CD4-positive, alpha-beta T cell treated with Interleukin-15 for 4 hours (primary cell): ENCODE results near the gene ARSI.

ENCODE experiments used
- DNase-seq: peaks from one replicate; pipeline ENCODE4 v3.0.0-alpha.2; 2020; ENCODE audit warnings: low spot score

ARSI gene

GRCh38 chr5:150293091-150293941 is 9.4 kb downstream of the ARSI start:
- no peak for DNase-seq

GRCh38 chr5:150291388-150292385 is 11.0 kb downstream of the ARSI start:
- no peak for DNase-seq

- no peak for DNase-seq
These were observed 12.9 kb downstream of the ARSI start, which contains the start of gene CAMK2A for GRCh38 chr5:150289551-150290390. TSS of gene CAMK2A (minus strand) at chr5:150289773. CDS start at chr5:150289625, 148 bp downstream.

- DNase-seq: no peak
These were observed 13.9 kb downstream of the ARSI start for GRCh38 chr5:150288791-150289190.

DNA sequence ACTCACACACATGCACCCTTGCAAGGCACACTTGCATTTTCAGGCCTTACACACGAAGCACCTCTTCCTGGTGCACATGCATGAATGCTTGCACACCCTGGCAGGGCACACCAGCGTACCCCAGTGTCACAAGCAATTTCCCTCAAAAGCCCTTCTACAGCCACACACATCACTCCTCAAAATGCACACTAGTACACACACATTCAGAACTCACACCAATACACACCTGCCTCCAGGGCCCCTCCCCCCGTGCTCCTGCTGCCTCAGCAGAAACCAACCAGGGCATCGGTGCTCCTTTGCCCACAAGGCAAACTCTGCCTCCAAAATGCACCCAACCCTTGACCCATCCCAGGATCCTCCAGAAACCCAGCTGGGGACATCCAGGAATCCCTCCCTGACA is 14.3 kb downstream of the ARSI start:
- DNase-seq: no peak

DNA sequence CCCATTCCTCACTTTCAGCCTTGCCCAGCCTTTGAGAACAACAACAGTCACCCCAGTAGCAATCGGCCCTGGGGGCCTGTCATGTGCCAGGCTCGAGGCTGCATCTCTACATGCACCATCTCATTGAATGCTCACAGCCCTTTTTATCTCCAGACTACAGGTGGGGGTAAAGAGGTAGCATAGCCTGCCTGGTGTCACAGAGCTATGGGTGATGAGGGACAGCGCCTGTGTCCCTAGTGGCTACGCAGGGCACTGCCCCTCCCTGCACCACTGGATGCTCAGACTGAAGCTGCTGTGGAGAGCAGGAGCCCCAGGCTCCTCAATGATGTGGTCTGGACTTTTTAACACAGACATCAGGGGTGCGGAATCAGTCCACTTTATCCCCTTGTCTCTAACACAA is 15.9 kb downstream of the ARSI start:
- no peak for DNase-seq

DNA sequence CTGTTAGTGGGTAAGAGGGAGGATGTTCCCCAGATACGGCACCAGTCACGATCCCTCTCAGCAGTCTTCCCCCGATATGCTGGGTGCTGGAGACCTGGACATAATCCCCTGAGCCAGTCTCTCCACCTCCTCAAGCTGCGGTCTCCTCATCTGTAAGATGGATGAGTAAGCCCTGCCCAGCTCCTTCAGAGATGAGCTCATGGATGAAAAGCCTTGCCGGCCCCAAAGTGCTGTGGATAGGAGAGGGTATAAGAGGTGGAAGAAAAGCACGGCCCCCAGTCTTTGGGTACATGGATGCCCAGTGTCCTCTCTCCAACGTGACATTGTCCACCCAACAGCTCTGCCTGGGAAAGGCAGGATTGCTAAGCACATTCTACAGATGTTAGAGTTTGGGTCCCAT is 17.6 kb downstream of the ARSI start:
- DNase-seq: no peak

DNA sequence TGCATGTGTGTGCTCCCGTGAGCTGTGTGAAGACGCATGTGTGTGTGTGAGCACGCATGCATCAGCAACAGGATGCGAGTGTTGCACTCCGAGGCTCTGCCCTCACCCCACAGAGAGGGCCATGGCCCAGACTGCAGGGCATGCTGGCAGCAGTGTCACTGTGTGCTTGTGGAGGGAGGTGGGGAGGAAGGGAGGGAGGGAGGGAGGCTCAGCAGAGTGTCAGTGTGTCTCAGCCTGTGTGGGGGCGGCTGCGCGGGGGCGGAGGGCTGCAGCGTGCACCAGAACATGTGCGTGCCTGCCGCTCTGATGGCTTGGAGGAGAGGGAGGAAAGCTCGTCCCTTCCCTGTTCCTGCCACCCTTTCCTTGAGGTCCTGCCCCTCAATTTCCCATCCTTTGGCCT is 18.4 kb downstream of the ARSI start:
- no peak for DNase-seq

DNA sequence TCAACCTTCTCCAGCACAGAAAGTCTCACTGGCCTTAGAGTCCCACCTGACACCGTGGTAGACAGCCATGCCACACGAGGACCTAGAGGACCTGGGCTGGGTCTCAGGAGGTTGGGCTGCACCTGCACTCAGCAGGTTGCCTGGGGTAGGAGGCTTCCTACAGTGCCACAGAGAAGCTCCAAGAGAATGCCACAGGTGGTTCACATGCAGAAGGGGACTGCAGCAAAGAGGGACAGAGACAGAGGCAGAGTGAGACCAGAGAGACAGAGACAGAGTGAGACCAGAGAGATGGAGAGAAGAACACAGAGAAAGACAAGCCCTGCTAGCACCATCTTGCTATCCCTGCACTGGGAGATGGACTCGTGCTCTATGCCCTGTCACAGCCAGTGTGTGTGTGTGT is 18.8 kb downstream of the ARSI start:
- DNase-seq: no peak

DNA sequence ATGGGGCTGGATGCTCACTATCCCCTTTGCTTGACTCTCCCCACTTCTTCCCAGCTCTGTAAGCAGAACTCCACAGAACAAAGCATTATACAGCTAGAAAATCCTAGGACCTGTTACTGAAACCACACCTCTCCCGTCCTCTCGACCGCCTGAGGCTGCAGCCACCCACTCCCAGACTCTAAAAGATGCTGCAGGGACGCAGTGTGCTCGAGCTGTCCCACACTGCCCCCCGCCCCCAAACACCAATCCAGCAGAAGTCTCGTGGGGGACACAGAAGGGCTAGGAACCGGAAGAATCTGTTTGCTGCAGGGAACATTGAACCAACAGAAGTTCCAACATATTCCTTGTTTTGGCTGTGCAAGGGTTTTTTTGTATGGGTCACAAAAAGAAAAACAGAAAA is 20.7 kb downstream of the ARSI start:
- DNase-seq: no peak

DNA sequence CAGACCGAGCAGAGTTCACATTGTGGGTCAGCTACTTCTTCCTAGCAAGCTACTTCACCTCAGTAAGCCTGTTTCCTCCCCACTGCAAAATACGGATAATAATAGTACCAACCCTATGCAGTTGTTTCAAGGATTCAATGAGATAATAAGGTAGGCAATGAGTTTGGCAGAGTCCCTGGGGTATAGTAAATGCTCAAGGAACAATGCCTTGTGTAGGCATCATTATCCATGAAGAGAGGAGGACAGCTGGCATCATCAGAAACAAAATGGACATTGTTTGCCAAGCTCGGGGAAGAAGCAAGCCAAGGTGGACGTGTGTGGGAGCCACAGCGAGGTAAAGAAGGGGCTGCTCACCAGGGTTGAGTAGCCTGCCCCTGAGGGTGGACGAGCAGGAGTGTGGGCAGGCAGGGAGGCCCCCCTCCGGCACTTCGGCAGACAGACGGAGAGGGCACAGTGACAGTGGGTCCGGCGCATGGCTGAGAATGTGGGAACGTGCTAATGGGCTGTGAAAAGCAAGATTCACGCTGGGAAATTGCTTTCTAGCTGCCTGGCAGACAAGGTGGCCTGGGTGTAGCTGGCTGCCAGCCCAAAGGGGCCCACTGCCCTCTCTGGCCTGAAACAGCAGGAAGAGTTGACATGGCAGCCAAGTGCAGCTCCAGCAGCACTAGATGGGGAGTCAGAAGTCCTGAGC is 23.2 kb downstream of the ARSI start:
- DNase-seq: no peak

DNA sequence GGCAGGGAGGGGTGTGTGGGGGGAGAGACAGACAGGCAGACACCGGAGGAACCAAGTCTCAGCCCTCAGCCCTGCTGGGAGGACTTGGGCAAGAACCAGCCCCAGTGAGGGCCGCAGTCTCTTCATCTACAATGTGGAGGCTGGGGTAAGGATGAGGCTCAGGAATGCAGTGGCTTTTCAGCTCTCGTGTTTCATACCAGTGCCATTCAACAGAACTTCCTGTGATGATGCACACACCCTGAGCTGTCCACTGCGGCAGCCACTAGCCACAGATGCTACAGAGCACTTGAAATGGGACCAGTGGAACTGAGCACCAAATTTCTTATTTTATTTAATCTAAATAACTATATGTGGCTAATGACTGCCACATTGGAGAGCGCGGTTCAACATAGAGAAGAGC is 23.8 kb downstream of the ARSI start:
- DNase-seq: no peak

- DNase-seq: no peak
These were observed 24.5 kb downstream of the ARSI start for GRCh38 chr5:150278046-150278730.

DNA sequence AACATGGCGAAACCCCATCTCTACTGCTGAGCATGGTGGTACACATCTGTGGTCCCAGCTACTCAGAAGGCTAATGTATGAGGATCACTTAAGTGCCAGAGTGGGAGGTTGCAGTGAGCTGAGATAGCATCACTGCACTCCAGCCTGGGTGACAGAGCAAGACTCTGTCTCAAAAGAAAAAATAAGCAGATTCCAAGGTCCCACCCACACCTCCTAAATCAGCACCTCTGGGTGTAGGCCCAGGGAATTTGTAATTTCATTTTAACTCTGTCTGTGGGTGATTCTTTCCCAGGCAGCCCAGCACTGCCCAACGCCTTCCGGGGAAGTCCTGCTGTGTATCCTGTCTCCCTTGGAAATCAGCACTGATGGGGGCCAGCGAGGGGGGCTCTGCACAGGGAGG is 25.7 kb downstream of the ARSI start:
- no peak for DNase-seq

DNA sequence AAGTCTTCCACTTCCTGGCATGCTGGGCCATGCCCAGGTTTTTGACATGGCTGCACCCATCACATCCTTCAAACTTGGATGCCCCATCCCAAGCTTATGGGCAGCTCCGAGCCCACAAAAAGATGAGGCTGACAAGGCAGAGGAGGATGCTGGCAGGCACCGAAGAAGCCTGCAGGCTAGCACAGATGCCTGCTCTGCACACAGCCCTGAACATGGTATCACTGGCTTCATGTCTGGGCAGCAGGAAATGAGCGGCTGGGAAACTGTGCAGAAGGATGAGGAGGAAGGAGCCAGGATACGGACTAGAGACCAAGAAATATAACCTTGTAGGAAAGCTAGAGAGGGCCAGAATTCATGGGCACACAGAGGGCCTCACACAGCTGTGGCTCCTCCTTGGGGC is 27.9 kb downstream of the ARSI start:
- DNase-seq: no peak

- DNase-seq: no peak
These were observed 30.2 kb downstream of the ARSI start for GRCh38 chr5:150272531-150272930.

DNA sequence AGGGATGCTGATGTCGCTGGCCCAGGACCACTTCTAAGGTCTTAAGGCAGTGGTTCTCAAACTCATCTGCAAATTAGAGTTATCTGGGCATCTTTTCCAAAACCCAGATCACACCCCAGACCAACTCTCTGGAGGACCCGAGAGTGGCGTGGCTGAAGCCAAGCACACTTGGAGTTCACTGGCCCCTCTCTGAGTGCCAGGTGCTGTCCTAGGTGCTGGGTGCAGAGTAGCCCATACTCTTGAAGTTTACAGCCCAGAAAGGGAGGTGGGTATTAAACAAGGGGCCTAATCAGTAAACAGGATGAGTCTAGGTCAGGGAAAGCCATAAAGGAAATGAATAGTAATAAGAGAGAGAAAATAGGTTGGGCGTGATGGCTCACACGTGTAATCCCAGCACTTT is 30.8 kb downstream of the ARSI start:
- DNase-seq: no peak

GRCh38 chr5:150271296-150271692 is 31.4 kb downstream of the ARSI start:
- DNase-seq: no peak

GRCh38 chr5:150270541-150271295 is 32.0 kb downstream of the ARSI start:
- DNase-seq: no peak

DNA sequence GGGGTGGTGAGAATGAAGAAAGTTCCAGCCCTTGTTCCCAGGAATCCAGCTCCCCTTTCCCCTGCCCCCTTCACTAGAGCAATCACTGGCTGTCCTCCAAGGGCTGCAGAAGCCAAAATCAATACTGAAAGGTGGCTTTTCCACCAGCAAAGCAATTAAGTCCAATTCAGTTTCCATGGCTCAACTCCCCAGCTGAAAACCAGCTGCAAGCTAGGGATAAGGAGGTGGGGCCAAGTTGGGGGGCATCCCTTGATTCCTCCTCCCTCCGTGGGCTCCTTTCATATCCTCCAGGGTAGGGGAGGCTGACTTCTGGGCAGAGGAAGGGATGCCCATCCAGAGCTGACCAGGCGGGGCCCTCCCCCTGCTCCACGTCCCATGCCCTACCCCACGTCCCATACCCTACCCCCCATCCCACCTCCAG is 35.8 kb downstream of the ARSI start:
- no peak for DNase-seq
